Panc1 (cell line): Measurements from ENCODE around the gene C2CD3. TPM values are rescaled to one million over a fixed set of nuclear protein-coding genes. Genes with fewer than 3 reads are reported as not detected.

ENCODE experiments used
- ATAC-seq: fragments of 200-7000 bp; cut with Tn5 transposase; 2 replicates; pipeline ENCODE4 v1.9.1; 2020; ENCODE audit warnings: mild to moderate bottlenecking, moderate library complexity
- BruUV-seq: library from RNA; stranded (reverse); fragments of 400-500 nt; replicated peaks from 2 replicates; lab custom pipeline; 2021; lab: Mats Ljungman, UMichigan
- CTCF ChIA-PET: fragments of 300-600 bp; sonication (Branson Sonifier 250); formaldehyde crosslinking; loops from one replicate; lab custom pipeline; 2022; ENCODE audit warnings: antibody characterized with exemption; lab: Charles Lee
- POLR2A ChIA-PET: fragments of 300-600 bp; sonication (Branson Sonifier 250); formaldehyde crosslinking; loops from one replicate; lab custom pipeline; 2022; ENCODE audit warnings: antibody characterized with exemption; lab: Charles Lee
- DNase-seq: peaks from one replicate; pipeline ENCODE4 v3.0.0-alpha.2; 2010; ENCODE audit warnings: low read depth, low spot score
- H3K27ac ChIP-seq: 2 replicates; pipeline ENCODE4 v1.5.1; 2011; ENCODE audit warnings: mild to moderate bottlenecking, low read length, inconsistent platforms
- H3K27me3 ChIP-seq: fragments of 200-500 bp; sonication (Bioruptor generic); 2 replicates; pipeline ENCODE4 v1.6.0; 2014; ENCODE audit warnings: low read length, inconsistent platforms; ENCODE audit not compliant: control insufficient read depth, insufficient read depth
- H3K36me3 ChIP-seq: fragments of 200-500 bp; sonication (Bioruptor generic); 2 replicates; pipeline ENCODE4 v1.5.1; 2014; ENCODE audit warnings: inconsistent platforms, mild to moderate bottlenecking, low read length, moderate library complexity; ENCODE audit not compliant: control insufficient read depth, insufficient read depth
- H3K4me1 ChIP-seq: 2 replicates; pipeline ENCODE4 v1.5.1; 2011; ENCODE audit warnings: inconsistent platforms, mild to moderate bottlenecking, low read length, moderate library complexity; ENCODE audit not compliant: control insufficient read depth, insufficient read depth
- H3K4me3 ChIP-seq, 2 experiments: 2 replicates each; pipeline ENCODE4 v1.5.1; 2011 to 2012; ENCODE audit warnings: low read depth in 2 of 2, low read length in 2 of 2, mild to moderate bottlenecking in 2 of 2, inconsistent platforms in 1 of 2, moderate library complexity in 1 of 2
- H3K9me3 ChIP-seq: fragments of 200-500 bp; sonication (Bioruptor generic); 2 replicates; pipeline ENCODE4 v1.5.1; 2014; ENCODE audit warnings: low read depth, mild to moderate bottlenecking, inconsistent platforms, low read length, moderate library complexity; ENCODE audit not compliant: control insufficient read depth, insufficient read depth
- CTCF ChIP-seq: fragments of 450-650 bp; IDR thresholded peaks from 2 replicates; pipeline ENCODE4 v1.5.1; 2017; ENCODE audit warnings: mild to moderate bottlenecking
- POLR2AphosphoS5 ChIP-seq: IDR thresholded peaks from 2 replicates; pipeline ENCODE4 v1.6.1; 2012; ENCODE audit warnings: mild to moderate bottlenecking, low read depth, low read length, moderate library complexity
- REST ChIP-seq, 2 experiments: IDR thresholded peaks; 2 replicates each; pipeline ENCODE4 v1.6.1; 2011 to 2012; ENCODE audit warnings: low read depth in 2 of 2, control low read depth in 1 of 2, low read length in 1 of 2, mild to moderate bottlenecking in 1 of 2, moderate library complexity in 1 of 2; ENCODE audit not compliant: insufficient read depth in 1 of 2
- SIN3A ChIP-seq: IDR thresholded peaks from 2 replicates; pipeline ENCODE4 v1.6.1; 2012; ENCODE audit warnings: low read depth, mild to moderate bottlenecking, low read length, moderate library complexity, borderline replicate concordance; ENCODE audit not compliant: insufficient read depth
- TCF7L2 ChIP-seq: IDR thresholded peaks from 2 replicates; pipeline ENCODE4 v1.6.1; 2011; ENCODE audit warnings: mild to moderate bottlenecking, low read depth, low read length, inconsistent platforms
- in situ Hi-C: cut with HindIII; loops from 2 replicates; pipeline ENCODE4 v1.10.0; 2016; ENCODE audit warnings: low sequenced_read_pairs, low pct_unique_long_range_greater_than_20kb
- intact Hi-C: fragments of 100-400 bp; cut with micrococcal nuclease; formaldehyde crosslinking; loops from one replicate; pipeline ENCODE4 v1.10.0; 2022; ENCODE audit not compliant: unreplicated experiment
- total RNA-seq: library from RNA; stranded (reverse); gene quantifications from one replicate; pipeline ENCODE4 v1.2.1, GENCODE V29; 2021; ENCODE audit not compliant: unreplicated experiment

The C2CD3 gene
- total RNA-seq, 1 experiment from 2014 or later, result 51.8 TPM

- Histone ChIP-seq H3K4me3 (no peak overlapping the region), H3K4me1 (peaks cover 54% of the 10 kb centered on the region), H3K36me3 (no peaks in the 10 kb centered on the region; the same call in 1 of the 2 replicates), H3K27ac (peak overlapping the region; percentile 98), H3K9me3 (no peaks in the 10 kb centered on the region), H3K27me3 (no peaks in the 10 kb centered on the region)
- ATAC-seq (no peak), DNase-seq (no peak)
- BruUV-seq, result no TSS peak
- in situ Hi-C loops (no loop called here), intact Hi-C loops (no loop called here)
- CTCF ChIA-PET, result interaction anchor here (0.6 to 0.7 kb wide), 2 partner anchors 462 to 791 kb away, joined by 5 read pairs; no protein-coding TSS in a partner anchor
- POLR2A ChIA-PET, result interaction anchor here (0.8 kb wide), 1 partner anchor 36 kb away, joined by 3 read pairs; the partner anchor contains the start of genes C2CD3 and PPME1
- TF ChIP-seq CTCF (no peak), POLR2AphosphoS5 (no peak), REST (IDR thresholded peaks at IDR 0.05; ENCODE audit: insufficient read depth in 1 of 2, low read depth in 2 of 2, low read length in 1 of 2) (no peak), SIN3A (no peak), TCF7L2 (no peak)
These were observed 35.5 kb downstream of the C2CD3 start for GRCh38 chr11:74135127-74135840.

- Histone ChIP-seq H3K4me3 (no peak overlapping the region), H3K9me3 (no peaks in the 10 kb centered on the region), H3K27me3 (no peaks in the 10 kb centered on the region), H3K27ac (no peak overlapping the region), H3K36me3 (no peaks in the 10 kb centered on the region; the same call in 1 of the 2 replicates), H3K4me1 (peaks cover 48% of the 10 kb centered on the region)
- no peak for DNase-seq
- no peak for ATAC-seq
- intact Hi-C loops, result no loop called here
- CTCF ChIA-PET, result interaction anchor here (0.7 kb wide), 1 partner anchor 790 kb away, joined by 5 read pairs; no protein-coding TSS in a partner anchor
- no TSS peak for BruUV-seq
- in situ Hi-C loops, result no loop called here
- TF ChIP-seq TCF7L2 (no peak), CTCF (no peak), POLR2AphosphoS5 (no peak), SIN3A (no peak), REST (IDR thresholded peaks at IDR 0.05; ENCODE audit: insufficient read depth in 1 of 2, low read depth in 2 of 2, low read length in 1 of 2) (no peak)
- POLR2A ChIA-PET, result interaction anchor here (0.8 kb wide), 1 partner anchor 36 kb away, joined by 3 read pairs; the partner anchor contains the start of genes C2CD3 and PPME1
These were observed 36.1 kb downstream of the C2CD3 start for GRCh38 chr11:74134661-74135060.
